ENCODE data around the gene KIF1B.

KIF1B gene

GRCh38 chr1:10287023-10287645 is 76.8 kb downstream of the KIF1B start:
- DNase-seq, result no peak

GRCh38 chr1:10288029-10288615 is 77.8 kb downstream of the KIF1B start:
- no peak for DNase-seq

DNA sequence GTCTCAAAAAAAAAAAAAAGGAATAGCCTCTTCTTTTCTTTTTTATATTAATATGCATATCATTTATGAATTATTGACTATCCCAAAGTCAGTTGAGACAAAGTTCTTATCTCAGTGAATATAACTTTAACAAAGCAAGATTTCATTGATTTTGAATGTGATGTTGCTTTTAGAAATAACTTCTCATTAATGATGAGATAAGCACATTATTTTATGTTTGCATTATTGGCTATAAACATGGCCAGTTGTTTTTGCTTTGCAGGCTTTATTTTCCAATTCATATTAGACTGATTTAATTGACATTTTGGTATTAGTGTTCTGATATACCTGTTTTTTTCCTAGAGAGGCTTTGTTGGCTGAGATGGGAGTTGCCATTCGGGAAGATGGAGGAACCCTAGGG is 81.3 kb downstream of the KIF1B start:
- DNase-seq, result no peak

DNA sequence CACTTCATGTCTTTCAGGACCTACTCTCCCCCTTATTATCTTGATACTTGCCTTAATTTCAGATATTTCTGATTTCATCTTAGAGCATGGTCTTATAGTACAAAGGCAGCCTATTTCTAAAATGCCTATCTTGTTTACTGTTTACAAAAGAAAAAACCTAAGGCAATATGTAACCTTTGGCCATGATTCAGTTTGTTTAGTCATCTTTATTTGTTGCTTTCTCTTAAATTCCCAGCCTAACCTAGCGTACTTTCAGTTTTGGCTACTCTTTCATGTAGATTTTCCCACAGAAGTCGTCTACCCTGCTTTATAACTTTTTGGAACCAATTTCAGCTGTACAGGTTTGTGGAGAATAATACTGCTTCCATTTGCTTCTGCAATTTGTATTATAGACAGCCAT is 81.8 kb downstream of the KIF1B start:
- DNase-seq, result no peak

GRCh38 chr1:10295481-10296085 is 85.2 kb downstream of the KIF1B start:
- DNase-seq, result no peak

DNA sequence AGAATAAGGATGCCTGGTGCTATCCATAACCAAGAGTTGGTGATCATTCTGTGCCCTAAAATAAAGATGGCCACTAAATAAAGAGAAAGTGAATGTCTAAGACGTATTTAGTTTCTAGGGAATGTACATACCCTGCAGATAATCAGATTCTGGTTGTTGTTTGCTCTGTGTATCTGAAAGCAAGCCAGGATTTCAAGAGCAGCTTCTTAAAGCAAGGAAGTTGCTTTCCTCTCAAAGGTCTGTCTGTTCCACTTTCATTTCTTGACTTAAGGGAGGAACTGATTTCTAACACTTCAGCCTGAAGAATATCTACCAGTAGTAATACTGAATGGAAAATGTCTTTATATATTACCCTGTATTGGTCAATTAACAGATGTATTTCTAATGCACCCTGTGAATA is 88.8 kb downstream of the KIF1B start:
- no peak for DNase-seq

GRCh38 chr1:10302416-10302815 is 92.0 kb downstream of the KIF1B start:
- no peak for DNase-seq

GRCh38 chr1:10304295-10304694 is 93.9 kb downstream of the KIF1B start:
- DNase-seq, result no peak

DNA sequence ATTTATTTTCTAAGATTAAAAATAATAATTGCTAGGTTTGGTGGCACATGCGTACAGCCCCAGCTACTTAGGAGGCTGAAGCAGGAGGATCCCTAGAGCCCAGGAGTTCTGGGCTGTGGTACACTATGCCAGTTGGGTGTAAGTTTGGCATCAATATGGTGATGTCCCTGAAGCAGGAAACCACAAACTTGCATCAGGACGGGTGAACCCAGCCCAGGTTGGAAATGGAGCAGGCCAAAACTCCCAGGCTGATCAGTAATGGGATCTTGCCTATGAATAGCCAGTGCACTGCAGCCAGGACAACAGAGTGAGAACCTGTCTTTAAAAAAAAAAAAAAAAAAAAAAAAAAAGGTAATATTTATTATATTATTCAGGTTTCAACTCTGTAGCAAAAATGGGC is 96.1 kb downstream of the KIF1B start:
- no peak for DNase-seq

DNA sequence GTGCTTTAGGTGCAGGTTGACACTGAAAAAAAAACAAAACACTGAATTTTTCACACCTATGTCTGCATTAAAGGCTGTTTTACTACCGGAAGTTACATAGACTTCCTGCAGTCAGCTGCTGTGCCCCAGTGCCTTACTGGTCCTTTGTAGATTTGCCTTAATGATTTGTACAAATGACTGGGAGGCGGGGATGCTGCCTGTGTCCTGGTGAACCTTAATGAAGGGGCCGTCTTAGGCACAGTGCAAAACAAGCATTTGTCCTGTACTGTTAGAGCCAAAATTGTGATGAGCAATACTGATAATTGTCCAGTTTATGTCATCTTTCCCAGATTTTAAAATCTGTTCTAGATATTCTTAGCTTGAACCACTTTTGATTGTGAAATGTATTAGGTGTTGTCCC is 97.6 kb downstream of the KIF1B start:
- DNase-seq, result no peak

GRCh38 chr1:10309243-10310011 is 99.1 kb downstream of the KIF1B start:
- DNase-seq, result no peak

GRCh38 chr1:10316752-10317151 is 106.4 kb downstream of the KIF1B start:
- DNase-seq, result no peak

GRCh38 chr1:10319750-10320149 is 109.4 kb downstream of the KIF1B start:
- no peak for DNase-seq

DNA sequence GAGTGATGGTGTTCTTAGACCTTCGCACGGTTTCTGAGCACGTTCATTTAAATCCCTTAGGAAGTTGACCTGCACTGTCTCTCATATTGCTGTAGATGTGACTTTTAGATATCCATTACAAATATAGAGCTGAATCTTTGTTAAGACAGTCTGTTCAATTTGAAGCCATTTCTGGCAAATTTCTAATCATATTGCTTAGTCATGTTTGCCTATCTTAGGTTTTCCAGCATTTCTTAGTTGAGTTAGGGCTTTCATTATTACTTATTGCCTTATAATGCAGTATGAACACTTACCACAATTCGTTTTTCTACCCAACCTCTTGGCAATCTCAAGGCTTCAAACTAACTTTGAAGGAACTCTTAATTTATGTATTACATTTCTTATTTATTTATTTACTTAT is 110.0 kb downstream of the KIF1B start:
- no peak for DNase-seq

DNA sequence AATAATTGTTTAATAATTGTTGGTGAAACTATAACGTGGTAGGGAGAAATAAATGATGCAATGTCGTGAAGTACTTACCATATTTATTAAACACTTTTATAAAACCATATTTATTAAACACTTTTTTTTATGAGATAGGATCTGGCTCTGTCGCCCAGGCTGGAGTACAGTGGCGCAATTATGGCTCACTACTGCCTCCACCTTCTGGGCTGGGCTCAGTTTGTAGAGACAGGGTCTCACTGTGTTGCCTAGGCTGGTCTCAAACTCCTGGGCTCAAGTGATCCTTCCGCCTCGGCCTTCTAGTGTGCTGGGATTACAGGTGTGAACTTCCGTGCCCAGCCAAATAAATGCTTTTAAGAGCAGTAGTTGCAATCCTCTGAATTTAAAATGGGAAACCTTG is 112.5 kb downstream of the KIF1B start:
- no peak for DNase-seq

DNA sequence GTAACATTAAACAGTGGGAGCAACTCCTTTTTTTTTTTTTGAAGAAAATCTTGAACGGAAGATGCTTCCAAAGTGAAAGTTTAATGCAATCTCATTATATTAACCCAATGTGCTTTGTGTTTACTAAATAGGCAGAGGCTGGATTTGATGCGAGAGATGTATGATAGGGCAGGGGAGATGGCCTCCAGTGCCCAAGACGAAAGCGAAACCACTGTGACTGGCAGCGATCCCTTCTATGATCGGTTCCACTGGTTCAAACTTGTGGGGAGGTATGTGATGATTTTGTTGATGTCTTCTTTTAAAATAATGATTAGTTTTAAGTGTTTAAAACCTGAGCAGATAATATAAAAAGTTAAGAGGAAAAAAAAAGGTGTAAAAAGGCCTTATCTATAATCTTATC is 114.3 kb downstream of the KIF1B start:
- DNase-seq, result no peak

- DNase-seq, result no peak
Observed at GRCh38 chr1:10325521-10325920, 115.2 kb downstream of the KIF1B start.

GRCh38 chr1:10326251-10326650 is 115.9 kb downstream of the KIF1B start:
- no peak for DNase-seq

- DNase-seq, result no peak
Observed at GRCh38 chr1:10328180-10328963, 118.0 kb downstream of the KIF1B start.

DNA sequence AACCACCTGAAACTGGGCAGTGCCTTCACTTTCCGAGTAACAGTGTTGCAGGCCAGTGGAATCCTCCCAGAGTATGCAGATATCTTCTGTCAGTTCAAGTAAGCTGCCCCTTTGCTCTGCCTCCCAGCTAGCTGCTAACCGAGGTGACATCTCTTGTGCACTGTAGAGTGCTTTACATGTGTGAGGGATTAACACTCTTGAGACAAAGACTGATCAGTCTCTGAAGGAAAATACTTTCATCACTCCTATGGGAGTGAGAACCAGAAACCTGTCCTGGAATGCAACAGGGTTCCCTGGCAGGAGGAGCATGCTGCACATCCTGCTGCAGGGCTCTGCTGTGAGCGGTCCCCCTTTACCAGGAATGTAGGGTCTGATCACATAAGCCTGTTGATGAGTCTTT is 127.1 kb downstream of the KIF1B start:
- no peak for DNase-seq

DNA sequence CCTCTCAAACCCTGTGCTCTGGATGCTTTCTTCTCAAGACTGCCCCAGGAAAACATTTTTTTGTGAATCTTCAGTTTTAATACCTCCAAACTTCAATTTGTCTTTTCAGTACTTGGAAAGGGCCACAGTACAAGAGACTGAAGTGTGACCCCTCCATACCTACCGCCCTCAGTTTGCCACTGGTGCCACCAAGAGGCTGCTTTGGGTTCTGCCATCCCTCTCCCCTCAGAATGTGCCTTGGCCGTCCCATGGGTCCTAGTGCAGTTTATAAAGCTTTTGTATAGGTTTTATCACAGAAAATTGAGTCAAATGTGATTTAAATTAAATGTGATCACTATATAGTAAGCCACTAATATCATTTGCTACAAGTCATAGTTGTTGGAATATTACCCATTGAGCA is 127.7 kb downstream of the KIF1B start:
- DNase-seq, result peak in 1 of 2 experiments; percentile 20

DNA sequence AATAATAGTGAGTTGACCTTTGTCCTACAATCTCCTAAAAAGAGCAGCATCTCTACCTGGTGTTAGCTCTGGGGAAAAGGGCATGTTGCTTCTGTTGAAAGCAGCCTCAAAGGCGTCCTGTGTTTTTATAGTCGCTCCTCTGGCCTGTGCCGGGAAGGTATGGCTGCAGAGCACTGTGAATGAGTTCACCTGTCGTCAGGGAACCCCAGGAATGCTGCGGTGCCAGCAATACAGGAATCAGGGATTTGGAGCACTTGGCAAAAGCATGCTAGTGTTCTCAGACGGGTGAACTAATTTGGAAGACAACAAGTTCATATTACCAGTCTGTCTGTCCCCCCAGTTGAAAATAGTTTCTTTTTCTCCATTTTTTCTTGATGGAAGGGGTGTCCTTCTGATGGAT is 128.2 kb downstream of the KIF1B start:
- DNase-seq, result no peak

- no peak for DNase-seq
Observed at GRCh38 chr1:10339036-10339567, 128.7 kb downstream of the KIF1B start.
